AML-193 (cell line): ENCODE measurements around the gene TRIM65.
"Not testable (repeated sequence)": the region's sequence is repeated elsewhere in the genome, so short reads cannot be mapped to it uniquely, and the experiment has no call there.

Source experiments
- DNase-seq, 2 experiments: peaks; one replicate each; lab custom pipeline; 2025; lab: John Stamatoyannopoulos, UW

The TRIM65 gene

DNA sequence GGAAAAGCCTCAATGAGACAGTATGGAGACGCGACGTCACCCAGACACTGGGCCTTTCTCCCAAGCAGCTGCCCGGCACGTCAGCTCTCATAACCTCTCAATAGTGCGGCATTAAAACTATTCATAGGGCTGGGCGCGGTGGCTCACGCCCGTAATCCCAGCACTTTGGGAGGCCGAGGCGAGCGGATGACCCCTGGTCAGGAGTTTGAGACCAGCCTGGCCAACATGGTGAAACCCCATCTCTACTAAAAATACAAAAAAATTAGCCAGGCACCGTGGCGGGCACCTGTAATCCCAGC, 45.1 kb downstream of the TRIM65 start:
- not testable (repeated sequence) for DNase-seq

DNA sequence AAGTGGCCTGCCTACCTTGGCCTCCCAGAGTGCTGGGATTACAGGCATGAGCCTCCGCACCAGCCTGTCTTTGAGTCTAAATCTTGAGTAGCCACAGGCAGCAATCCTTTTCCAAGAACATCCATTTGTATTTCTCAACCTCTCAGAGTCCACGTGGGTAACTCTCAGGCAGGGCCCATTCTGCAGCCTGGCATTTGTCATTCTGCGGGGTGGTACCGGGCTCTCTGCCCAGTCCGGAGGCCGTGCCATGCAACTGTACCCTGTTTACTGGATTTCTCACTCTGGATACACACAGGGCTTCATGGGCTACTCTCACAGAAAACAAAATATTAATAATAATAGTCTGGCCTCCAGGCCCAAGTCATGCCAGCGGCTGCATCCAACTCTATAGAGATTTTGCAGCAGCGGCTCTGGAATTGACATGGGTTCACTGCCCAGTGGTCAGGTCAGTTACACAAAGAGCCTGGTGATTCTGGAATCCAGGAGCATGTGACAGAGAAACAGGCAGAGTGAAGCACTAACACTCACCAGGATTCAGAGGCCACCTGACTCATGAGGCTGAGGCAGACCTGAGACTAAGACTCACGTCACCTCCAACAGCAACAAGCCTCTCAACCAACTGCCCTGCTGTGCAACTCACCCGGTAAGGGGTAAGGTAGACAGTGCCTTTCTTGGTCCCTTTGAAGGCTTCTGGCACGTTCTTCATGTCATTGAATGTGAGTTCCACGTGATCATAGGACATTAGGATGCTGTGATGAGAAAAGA, 45.6 kb downstream of the TRIM65 start:
- DNase-seq, result no peak

DNA sequence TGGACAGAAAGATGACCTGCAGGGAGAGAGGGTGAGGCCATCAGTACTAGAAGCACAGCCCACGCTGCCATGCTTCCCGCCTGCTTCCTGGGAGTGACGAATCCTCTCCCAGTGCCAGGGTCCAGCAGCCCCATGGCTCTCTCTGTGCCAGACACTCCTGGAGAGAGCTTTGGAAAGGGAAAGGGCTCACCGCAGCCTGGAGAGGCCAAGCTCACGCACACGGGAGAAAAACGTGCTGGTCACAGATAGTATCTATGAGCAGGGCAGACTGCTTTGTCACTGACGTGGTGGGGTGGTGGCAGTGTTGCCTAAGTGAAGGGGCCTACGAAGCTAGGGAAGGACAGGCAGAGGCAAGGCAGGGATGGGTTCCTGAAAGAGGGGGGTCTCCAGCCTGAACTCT, 47.0 kb downstream of the TRIM65 start:
- no peak for DNase-seq

DNA sequence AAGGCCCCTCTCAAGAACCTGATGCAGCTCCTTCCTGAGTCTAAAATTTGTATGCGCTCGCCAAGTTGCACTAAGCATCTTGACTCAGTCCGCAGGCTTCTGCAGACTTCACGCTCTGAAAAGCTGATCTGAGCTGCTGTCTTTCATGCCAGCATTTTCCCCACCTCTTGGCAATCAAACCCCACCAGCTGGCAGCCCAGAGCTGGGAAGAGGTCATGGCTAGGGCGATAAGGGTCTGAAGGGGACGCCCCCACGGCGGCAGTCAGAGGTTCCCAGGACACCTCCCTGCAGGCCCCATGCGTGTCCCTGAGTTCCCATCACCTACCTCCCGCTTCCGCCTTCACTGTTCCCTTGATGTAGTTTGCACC, 47.5 kb downstream of the TRIM65 start:
- DNase-seq, result no peak

DNA sequence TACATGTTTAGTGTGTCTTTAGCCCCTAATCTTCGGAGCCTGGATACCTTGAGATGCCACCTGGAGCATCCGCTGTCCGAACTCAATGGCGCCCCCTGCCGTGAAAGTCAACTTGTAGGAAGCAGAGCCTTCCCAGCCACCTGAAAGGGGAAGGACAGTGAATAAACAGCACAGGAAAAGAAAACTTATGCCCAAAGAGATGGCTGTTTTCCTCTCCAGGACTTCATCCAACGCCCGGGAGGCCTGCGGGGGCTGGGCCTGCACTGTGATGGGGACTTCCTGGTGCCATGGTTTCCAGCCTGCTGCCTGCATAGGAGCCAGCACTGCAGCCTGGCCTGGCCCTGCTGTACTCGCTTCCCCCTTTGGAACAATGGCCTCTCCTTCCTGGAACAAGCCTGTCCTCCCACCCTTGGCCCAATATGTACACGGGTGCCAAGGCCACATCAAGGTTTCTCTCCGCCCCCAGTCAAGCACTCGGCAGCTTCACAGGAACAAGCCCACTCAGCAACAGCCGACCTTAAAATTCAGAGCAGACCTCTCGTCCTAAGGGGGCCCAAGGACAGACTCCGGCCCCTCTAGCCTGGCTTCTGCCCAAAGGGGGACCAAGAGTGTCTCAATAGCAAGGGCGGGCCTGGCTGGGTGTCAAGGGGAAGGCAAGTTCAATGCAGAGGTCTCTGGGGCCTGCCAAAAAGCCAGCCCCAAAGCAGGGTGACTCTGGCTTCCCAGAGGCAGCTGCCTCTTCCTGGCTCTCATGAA, 48.0 kb downstream of the TRIM65 start:
- peak; percentile 47 to 51 for DNase-seq

DNA sequence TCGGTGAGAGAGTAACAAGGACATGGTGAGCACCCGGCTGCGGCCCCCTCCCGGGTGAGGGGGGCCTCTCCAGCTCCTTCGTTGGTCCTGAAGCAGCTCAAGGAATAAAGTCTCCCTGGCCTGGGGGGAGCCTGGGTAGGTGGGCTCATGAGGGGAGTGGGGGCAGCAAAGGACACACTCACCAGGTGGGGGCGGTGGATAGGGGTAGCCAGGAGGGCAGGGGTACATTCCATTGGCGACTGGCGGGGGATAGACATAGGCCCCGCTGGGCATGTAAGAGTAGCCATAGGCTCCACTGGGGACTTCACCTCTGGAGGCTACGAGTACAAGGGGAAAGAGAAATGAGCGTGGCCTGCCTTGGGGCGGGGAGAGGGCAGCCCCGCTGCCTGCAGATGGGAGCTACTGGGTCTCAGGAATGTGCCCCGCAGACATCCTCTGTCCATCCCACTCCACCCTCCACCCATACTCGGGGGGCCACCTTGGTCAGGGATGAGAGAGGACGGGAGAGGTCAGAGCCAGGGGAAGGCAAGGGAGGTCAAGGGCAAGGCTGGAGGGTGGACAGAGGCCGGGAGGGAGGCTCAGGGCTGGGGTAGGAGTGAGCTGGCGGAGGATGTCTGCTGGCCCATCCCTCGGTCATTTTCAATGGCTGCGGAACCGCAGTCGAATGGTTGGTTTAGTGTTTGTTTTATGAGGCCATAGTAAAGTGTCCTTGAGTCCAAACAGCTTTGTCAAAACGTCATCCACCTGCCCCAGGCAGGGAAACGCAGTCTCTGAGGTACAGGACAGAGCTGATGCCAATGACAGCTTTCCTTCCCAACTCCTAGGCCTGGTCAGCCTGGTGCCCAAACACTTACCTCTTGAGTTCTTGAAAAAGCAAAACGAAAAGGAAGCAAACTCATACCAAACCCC, 48.9 kb downstream of the TRIM65 start:
- DNase-seq, result no peak

DNA sequence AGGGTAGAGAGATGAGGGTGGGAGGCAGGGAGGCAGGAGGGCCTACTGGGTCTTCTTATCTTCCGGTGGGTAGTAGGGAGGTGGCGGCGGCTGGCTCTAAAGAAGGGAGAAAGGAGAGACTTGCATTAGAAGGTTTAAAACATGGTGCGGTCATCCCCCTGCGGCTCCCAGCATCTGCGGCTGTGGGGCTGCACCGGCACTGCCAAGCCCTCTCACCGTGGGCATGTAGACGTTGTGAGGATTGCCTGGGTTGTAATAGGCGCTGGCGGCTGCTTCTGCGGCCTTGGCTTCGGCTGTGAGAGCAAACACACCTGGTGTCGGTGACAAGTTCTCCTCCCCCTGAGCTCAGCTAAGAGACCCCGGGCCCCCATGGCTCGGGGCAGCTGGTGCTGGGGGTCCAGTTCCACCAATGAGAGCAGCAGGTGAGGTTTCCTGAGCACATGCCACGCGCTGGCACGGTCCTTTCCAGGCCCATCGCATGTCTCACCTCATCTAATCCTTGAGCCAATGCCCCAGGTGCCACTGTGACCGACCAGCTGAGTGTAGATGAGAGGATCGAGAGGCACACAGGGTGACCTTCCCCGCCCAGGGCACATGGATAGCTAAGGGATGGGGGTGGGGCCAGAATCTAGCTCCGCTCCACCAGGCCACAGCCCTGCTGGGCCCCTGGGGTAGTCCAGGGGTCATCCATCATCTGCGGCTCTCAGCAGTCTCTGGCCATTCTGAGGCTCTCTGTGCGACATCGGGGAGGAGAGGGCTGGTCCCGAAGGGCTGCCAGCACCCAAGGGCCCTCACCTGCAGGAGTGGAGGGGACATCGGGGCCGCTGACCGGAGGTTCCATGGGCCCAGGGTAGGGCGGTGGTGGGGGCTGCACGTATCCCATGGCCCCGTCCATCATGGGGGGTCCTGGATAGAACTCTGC, 49.8 kb downstream of the TRIM65 start:
- DNase-seq, result no peak

DNA sequence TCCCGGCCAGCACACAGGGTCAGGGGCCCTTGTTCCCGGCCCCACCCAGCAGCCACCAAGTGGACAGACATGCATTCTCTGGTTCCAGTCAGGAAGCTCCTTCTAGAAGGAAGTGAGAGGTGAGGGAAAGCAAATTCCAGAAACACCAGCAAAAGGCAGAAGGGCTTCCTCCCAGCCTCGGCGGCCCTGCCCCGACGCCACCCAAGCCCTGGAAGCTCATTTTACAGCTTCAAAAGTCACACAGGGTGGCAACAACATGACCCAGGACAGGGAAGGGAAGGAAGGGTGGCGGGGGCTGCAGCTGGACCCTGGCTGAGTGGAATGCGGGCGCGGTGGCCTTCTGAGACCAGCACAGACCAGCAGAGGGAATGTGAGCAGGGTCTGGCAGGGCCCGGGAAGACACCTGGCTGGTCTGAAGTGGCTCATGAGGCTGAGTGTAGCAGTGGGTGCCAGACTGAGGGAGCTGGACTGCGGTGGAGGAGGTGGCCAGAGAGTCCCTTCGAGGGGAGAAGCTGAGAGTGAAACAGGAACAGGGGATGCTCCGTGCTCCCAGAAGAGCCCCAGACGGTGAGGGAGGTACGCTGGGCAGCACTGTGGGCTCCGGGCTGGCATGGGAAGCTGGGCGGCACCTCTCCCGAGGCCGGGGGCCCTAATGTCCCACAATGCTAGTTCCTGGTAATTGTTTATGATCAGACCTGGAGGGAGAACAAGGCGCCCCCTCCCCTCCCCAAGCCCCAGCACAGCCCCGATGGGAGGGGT, 50.6 kb downstream of the TRIM65 start:
- no peak for DNase-seq

DNA sequence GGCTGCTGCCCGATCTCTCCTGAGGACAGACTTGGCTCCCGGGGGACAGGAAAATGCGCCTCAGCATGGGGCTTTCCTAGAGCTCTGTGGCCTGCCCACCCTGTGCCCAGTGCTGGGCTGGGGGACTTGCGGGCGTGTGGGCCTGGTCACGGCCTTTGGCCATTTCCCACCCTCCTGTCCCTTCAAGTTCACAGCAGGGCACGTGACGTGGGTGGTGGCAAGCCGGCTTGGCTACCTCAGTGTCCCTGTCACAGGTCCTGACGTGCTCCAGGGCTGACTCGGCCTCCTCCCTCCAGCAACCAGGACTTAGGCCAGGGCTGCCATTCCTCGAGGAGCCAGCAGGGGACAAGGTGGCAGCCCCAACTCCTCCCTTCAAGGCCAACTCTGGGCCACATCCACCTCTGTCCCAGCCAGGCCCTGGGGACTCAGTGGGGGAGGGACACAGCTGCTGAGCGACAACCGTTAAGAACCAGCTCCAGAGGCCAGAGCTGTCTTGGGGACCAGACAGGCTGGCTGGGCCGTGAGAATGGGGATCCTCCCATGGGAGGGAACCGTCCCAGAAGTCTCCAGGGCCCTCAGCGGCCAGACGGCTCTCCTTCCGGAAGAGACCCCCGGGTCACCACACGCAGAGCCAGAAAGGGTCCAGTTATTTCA, 51.6 kb downstream of the TRIM65 start:
- peak; percentile 95 to 98 for DNase-seq

DNA sequence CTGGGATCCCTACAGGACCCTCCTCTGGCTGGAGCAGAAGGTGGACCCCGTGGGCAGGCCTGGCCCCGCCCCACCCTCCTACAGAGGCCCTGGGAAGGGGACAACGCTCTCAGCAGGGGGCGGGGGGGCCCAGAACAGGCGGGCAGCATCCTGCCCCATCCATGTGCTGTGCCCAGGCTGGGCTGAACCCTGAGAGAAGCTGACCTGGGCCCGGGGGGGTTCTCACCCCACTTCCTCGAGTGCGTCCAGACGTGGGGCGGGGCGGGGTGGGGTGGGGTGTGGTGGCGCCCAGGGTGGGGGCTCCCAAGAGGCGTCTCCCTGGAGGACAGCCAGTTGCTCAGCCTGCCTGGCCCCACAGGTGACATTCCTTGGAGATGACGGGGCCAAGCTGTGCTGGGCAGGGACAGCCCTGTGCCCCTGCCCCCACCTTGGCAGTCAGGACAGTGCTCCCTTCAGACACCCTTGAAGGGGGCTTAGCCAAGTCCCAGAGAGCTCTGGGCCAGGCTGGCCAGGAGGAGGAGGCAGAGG, 52.2 kb downstream of the TRIM65 start:
- peak in 1 of 2 experiments; percentile 72 for DNase-seq

DNA sequence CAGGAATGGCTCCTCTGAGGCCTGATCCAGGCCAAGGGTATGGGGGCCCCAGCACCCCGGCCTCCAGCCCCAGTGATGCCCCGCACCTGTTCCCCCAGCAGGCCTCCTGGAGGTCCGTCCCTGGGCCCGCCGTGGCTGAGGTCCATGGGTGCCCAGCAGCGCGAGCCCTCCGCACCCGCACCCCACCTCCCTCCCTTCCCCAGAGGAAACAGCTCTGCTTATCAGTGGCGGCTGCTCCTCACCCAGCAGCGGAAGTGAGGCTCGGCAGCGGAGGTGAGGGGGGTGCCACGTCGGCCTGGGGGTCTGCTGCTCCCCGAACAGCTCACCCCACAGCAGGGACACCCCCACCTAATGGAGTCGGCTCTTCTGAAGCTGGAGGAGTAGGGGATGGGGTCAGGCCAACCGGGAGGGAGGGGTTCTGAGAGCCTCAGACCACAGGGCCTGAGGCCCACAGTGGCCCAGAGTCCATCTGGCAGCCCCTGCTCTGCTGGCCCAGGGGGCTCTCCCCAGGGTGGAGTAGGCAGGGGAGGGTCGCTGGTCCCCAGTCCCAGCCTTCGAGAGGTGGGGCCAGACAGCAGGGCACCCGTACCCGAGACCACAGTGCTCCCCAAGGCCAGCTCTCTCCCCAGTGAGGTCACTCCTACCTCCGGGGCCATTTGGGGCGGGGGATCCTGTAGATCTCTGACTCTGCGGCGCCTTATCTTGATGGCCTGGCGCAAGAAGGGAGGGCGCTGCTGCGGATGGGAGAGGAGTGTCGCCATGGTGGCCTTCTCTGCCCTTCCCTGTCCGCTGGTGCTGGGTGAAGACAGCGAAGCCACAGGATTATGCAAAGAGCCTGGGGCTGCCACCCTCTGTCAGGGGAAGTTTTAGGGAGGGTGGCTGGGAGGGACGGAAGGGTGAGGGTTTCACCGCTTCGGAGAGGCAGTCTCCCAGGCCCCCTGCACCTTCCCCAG, 52.9 kb downstream of the TRIM65 start, which contains the start of gene UNC13D:
Gene UNC13D, minus strand, starts transcription at position 828 of the 953 bp plus-strand sequence. Its CDS starts 67 bp downstream, at position 761.
- peak; percentile 92 to 93 for DNase-seq

DNA sequence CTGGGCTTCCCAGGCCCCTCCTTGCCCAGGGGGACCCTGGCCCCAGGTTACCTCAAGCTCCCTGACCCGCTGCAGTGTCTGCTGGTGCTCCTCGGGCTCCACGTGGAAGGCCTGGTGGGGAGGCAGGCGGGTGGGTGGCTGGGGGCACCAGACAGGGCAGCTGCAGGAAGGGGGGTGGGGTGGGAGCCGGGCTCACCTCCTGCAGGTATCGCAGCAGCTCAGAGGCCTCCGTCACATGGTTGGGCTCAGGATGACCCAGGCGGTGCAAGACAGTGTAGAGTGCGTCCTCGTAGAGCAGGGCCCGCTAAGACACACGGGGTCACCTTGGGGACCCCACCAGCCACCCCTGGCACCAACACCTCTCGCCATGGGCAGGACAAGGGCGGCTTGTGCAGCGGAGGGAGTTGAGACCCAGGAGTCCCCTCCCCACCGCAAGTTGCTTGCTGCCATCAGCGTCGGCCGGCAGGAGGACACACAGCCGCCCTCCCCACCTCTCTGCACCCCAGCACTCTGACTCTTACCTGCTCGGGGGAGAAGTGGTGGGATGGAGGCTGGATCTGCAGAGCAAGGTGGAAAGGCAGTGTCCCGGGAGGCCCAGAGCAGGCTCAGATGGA, 53.7 kb downstream of the TRIM65 start:
- no peak for DNase-seq

DNA sequence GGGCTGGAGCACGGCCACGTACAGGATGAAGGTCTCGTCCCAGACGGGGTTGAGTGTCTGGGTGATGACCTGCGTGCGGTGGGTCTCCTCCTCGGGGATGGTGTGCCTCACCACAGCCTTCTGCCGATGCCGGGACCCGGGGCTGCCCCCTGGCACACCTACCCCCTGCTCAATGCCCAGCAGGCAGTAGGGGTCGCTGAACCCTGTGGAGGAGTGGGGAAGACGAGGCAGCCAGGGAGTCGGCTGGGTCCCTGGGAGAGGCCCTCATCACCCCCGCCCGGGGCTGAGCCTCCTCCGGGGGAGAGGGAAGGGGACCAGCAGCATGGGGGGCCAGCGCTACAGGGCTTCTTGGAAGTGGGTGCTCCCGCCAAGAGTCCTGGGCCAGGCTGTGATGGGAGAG, 54.3 kb downstream of the TRIM65 start:
- DNase-seq, result no peak

DNA sequence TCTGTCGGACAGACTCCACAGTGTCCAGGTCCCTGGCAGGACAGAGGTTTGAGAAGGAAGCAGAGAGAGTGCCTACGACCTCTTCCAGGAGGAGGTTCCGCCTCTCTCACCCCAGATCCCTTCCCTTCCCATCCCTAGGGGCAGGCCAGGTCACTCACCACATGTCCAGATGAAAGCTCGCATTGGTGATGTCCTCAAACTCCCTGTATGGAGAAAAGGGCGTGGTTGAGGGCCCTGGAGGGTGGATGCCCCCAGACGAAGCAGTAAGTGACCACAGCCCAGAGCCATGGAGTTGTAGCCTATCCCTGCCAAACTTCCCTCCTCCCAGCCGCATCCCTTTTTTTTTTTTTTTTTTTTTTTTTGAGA, 56.0 kb downstream of the TRIM65 start:
- DNase-seq, result no peak

DNA sequence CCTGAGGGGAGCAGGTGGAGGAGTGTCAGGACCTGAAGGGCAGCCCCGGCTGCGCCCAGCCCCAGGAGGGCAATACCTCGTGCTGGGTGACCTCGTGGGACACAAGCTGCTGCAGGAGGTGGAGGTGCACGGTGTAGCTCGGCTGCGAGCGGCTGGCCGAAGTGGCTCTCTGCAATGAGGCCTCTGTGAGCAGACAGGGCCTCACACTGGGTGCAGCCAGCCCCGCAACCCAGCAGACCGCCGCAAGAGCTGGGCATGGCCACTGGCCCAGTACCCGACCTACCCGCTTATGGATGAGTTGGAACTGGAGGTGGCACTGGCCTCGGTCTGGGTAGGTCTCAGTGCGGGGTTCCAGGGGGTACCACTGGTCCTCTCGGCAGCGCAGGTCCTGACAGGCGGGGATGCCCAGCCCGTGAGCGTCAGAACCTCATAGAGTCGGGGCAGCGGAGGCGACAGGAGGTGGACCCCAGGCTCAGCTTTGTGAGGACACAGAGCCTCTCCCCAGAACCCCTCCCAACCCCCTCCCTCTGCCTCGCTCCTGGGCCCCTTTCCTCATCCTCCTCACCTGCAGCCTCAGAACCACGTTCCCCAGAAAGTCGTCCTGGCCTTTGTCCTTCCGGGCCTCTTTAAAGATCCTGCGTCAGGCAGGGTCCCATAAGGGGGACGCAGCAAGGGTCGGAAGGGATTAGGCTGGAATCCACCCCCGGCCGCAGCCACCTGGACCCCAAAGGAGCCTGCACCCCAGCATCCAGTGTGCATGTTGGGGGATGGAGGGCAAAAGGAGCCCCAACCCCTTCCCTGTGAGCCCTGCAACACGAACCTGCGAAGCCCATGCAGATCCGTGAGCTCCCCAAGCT, 56.6 kb downstream of the TRIM65 start:
- no peak for DNase-seq
